CD14-positive monocyte (primary cell): ENCODE measurements around the gene ZP4. TPM values are rescaled to one million over a fixed set of nuclear protein-coding genes. Genes with fewer than 3 reads are reported as not detected.

Experiments used
- DNase-seq, 3 donors: peaks; one replicate each; pipeline ENCODE4 v3.0.0-alpha.2; 2011 to 2022
- H2AFZ ChIP-seq: 2 replicates; pipeline ENCODE4 v1.6.0; 2012; ENCODE audit warnings: mild to moderate bottlenecking, low read depth, low read length, inconsistent platforms; ENCODE audit not compliant: insufficient read depth, poor library complexity, severe bottlenecking
- H3K27ac ChIP-seq, 2 donors: 1 replicate in 1 of 2; 2 replicates in 1 of 2; pipeline ENCODE4 v1.5.1; 2012 to 2013; ENCODE audit warnings: low read length in 2 of 2, control low read depth in 1 of 2, inconsistent platforms in 1 of 2, low read depth in 1 of 2, mild to moderate bottlenecking in 1 of 2
- H3K27me3 ChIP-seq, 2 donors: one replicate each; pipeline versions ENCODE4 v1.6.0 to v1.6.1; 2011 to 2013; ENCODE audit warnings: low read length in 2 of 2; ENCODE audit not compliant: control insufficient read depth in 2 of 2, insufficient read depth in 2 of 2
- H3K36me3 ChIP-seq, 2 donors: replicated peaks in 1 of 2; 1 replicate in 1 of 2; 2 replicates in 1 of 2; pipeline versions ENCODE4 v1.5.1 to v1.6.1; 2012 to 2013; ENCODE audit warnings: low read length in 2 of 2, control low read depth in 1 of 2, inconsistent platforms in 1 of 2, mild to moderate bottlenecking in 1 of 2; ENCODE audit not compliant: insufficient read depth in 2 of 2, control insufficient read depth in 1 of 2
- H3K4me1 ChIP-seq, 2 donors: 1 replicate in 1 of 2; 2 replicates in 1 of 2; pipeline versions ENCODE4 v1.5.1 to v1.6.1; 2012 to 2013; ENCODE audit warnings: low read length in 2 of 2, control low read depth in 1 of 2, inconsistent platforms in 1 of 2, mild to moderate bottlenecking in 1 of 2, moderate library complexity in 1 of 2; ENCODE audit not compliant: insufficient read depth in 2 of 2, control insufficient read depth in 1 of 2
- H3K4me2 ChIP-seq: replicated peaks from 2 replicates; pipeline ENCODE3; 2012; ENCODE audit warnings: low read length, moderate library complexity, mild to moderate bottlenecking; ENCODE audit not compliant: poor library complexity, severe bottlenecking; ENCODE audit errors: extremely low read depth
- H3K4me3 ChIP-seq, 3 experiments: fragments of 200-600 bp in 1 of 3; sonication (generic) in 1 of 3; replicated peaks in 1 of 3; 1 replicate in 2 of 3; 2 replicates in 1 of 3; pipeline ENCODE4 v1.5.1; 2011 to 2013; ENCODE audit warnings: low read length in 3 of 3, mild to moderate bottlenecking in 3 of 3, control low read depth in 2 of 3, low read depth in 2 of 3, inconsistent platforms in 1 of 3, moderate library complexity in 1 of 3
- H3K79me2 ChIP-seq: 2 replicates; pipeline ENCODE4 v1.6.0; 2012; ENCODE audit warnings: mild to moderate bottlenecking, control low read depth, inconsistent platforms, low read length, moderate library complexity; ENCODE audit not compliant: insufficient read depth
- H3K9ac ChIP-seq: 2 replicates; pipeline ENCODE4 v1.6.0; 2017; ENCODE audit warnings: low read length, mild to moderate bottlenecking; ENCODE audit not compliant: insufficient read depth, poor library complexity, severe bottlenecking
- H3K9me3 ChIP-seq, 2 donors: replicated peaks in 1 of 2; 1 replicate in 1 of 2; 2 replicates in 1 of 2; pipeline versions ENCODE4 v1.5.1 to v1.6.1; 2012 to 2013; ENCODE audit warnings: low read length in 2 of 2, control low read depth in 1 of 2; ENCODE audit not compliant: control insufficient read depth in 1 of 2, insufficient read depth in 1 of 2
- H4K20me1 ChIP-seq: 2 replicates; pipeline ENCODE4 v1.6.0; 2012; ENCODE audit warnings: mild to moderate bottlenecking, low read length, control low read depth, moderate library complexity; ENCODE audit not compliant: insufficient read depth
- H3K27ac Mint-ChIP-seq, 7 donors: one replicate each; pipeline ENCODE4 v1.8.0; 2020; ENCODE audit warnings: mild to moderate bottlenecking in 7 of 7, mixed read lengths in 7 of 7, moderate library complexity in 6 of 7, inconsistent platforms in 2 of 7
- H3K27me3 Mint-ChIP-seq, 3 donors: one replicate each; pipeline ENCODE4 v1.8.0; 2021 to 2022; ENCODE audit warnings: low read depth in 3 of 3, mild to moderate bottlenecking in 3 of 3, mixed read lengths in 3 of 3, moderate library complexity in 3 of 3, inconsistent platforms in 1 of 3
- H3K36me3 Mint-ChIP-seq, 2 donors: one replicate each; pipeline ENCODE4 v1.8.0; 2020; ENCODE audit warnings: mixed read lengths in 2 of 2, inconsistent platforms in 1 of 2, mild to moderate bottlenecking in 1 of 2
- H3K4me1 Mint-ChIP-seq: one replicate; pipeline ENCODE4 v1.8.0; 2020; ENCODE audit warnings: mild to moderate bottlenecking, mixed read lengths
- H3K4me3 Mint-ChIP-seq, 2 donors: one replicate each; pipeline ENCODE4 v1.8.0; 2020; ENCODE audit warnings: mild to moderate bottlenecking in 2 of 2, mixed read lengths in 2 of 2, moderate library complexity in 1 of 2
- H3K9me3 Mint-ChIP-seq, 7 donors: one replicate each; pipeline ENCODE4 v1.8.0; 2020 to 2022; ENCODE audit warnings: mixed read lengths in 7 of 7, mild to moderate bottlenecking in 6 of 7, moderate library complexity in 6 of 7, inconsistent platforms in 2 of 7
- WGBS: methylation state at CpG from one replicate; pipeline ENCODE4 v1.1.5; 2013; ENCODE audit warnings: missing lambda C conversion rate; ENCODE audit not compliant: insufficient coverage; 5-methylcytosine and 5-hydroxymethylcytosine counted together
- intact Hi-C, 2 donors: fragments of 100-400 bp; cut with micrococcal nuclease; formaldehyde crosslinking; loops; one replicate each; pipeline versions ENCODE4 v1.15.0 to v1.15.1; 2023
- polyA plus RNA-seq, 3 donors: library from polyadenylated mRNA; depleted of rRNA in 1 of 3; unstranded in 2 of 3; stranded (reverse) in 1 of 3; fragments of 300-500 nt in 2 of 3; fragments of >200 nt in 1 of 3; fragmentation: Illumina TruSeq in 2 of 3; gene quantifications; 1 replicate in 2 of 3; 2 replicates in 1 of 3; pipeline ENCODE4 v1.2.3, GENCODE V29; 2012 to 2021
- TF ChIP-seq, protein P1 (sequence below): fragments of 200-600 bp; IDR thresholded peaks from one replicate; pipeline ENCODE4 v1.8.0; 2022; ENCODE audit warnings: antibody characterized with exemption, mild to moderate bottlenecking

ZP4 gene
- polyA plus RNA-seq, 3 donors = not detected

DNA sequence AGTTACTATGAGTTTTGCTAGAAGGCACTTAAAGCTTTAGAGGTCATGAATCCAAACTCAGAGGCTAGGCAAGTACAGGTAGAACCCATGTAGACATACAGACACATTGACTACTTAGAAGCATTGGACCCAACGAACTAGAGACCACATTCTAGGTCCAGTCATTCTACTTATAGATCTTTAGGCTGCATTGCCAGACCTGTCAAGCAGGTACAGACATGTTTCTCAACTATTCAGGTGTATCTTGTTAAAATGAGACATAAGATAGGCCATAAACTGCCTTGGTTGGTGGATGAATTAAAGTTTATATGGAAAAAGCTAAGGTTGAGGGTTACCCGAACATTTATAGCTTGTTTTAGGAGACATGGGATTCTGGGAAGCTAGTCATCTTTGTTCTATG is 6.5 kb downstream of the ZP4 start:
- no peaks in the 10 kb centered on the region for H3K79me2 ChIP-seq
- H3K9ac ChIP-seq = no peak overlapping the region
- DNase-seq = no peak
- no peaks in the 10 kb centered on the region for H3K27me3 Mint-ChIP-seq
- no peak overlapping the region for H3K27ac ChIP-seq
- H3K9me3 ChIP-seq = peaks cover 0 to 2% of the 10 kb centered on the region in 2 donors
- no peaks in the 10 kb centered on the region for H4K20me1 ChIP-seq
- WGBS = 100% methylated on average over 1 of the region's 2 CpGs
- intact Hi-C loops = no loop called here
- peaks cover under 1 to 12% (median 6%) of the 10 kb centered on the region in 7 donors for H3K9me3 Mint-ChIP-seq
- H3K4me3 Mint-ChIP-seq = no peak overlapping the region
- H3K4me3 ChIP-seq = no peak overlapping the region
- no peak overlapping the region for H2AFZ ChIP-seq
- no peaks in the 10 kb centered on the region for H3K4me1 ChIP-seq
- no peaks in the 10 kb centered on the region for H3K27me3 ChIP-seq
- H3K36me3 Mint-ChIP-seq = no peaks in the 10 kb centered on the region
- no peaks in the 10 kb centered on the region for H3K4me1 Mint-ChIP-seq
- no peak overlapping the region for H3K27ac Mint-ChIP-seq
- H3K4me2 ChIP-seq = no peak overlapping the region
- TF ChIP-seq, protein P1, sequence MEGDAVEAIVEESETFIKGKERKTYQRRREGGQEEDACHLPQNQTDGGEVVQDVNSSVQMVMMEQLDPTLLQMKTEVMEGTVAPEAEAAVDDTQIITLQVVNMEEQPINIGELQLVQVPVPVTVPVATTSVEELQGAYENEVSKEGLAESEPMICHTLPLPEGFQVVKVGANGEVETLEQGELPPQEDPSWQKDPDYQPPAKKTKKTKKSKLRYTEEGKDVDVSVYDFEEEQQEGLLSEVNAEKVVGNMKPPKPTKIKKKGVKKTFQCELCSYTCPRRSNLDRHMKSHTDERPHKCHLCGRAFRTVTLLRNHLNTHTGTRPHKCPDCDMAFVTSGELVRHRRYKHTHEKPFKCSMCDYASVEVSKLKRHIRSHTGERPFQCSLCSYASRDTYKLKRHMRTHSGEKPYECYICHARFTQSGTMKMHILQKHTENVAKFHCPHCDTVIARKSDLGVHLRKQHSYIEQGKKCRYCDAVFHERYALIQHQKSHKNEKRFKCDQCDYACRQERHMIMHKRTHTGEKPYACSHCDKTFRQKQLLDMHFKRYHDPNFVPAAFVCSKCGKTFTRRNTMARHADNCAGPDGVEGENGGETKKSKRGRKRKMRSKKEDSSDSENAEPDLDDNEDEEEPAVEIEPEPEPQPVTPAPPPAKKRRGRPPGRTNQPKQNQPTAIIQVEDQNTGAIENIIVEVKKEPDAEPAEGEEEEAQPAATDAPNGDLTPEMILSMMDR = no peak
- no peaks in the 10 kb centered on the region for H3K36me3 ChIP-seq

GRCh38 chr1:237879195-237879594 is 11.5 kb downstream of the ZP4 start:
- no peak overlapping the region for H3K27ac Mint-ChIP-seq
- peaks cover 0 to 3% (median 0%) of the 10 kb centered on the region in 7 donors for H3K9me3 Mint-ChIP-seq
- Histone ChIP-seq H3K4me2 (no peak overlapping the region), H3K27me3 (no peaks in the 10 kb centered on the region), H4K20me1 (no peaks in the 10 kb centered on the region), H3K36me3 (no peaks in the 10 kb centered on the region), H3K27ac (no peak overlapping the region), H3K4me1 (no peaks in the 10 kb centered on the region), H3K9ac (no peak overlapping the region), H3K4me3 (no peak overlapping the region), H3K9me3 (no peaks in the 10 kb centered on the region), H3K79me2 (no peaks in the 10 kb centered on the region), H2AFZ (no peak overlapping the region)
- TF ChIP-seq, protein P1 = no peak
- no peak for DNase-seq
- no peaks in the 10 kb centered on the region for H3K27me3 Mint-ChIP-seq
- intact Hi-C loops = no loop called here
- H3K4me3 Mint-ChIP-seq = no peak overlapping the region
- no peaks in the 10 kb centered on the region for H3K36me3 Mint-ChIP-seq
- H3K4me1 Mint-ChIP-seq = no peaks in the 10 kb centered on the region
